Hepatocyte (in vitro differentiated cells): ENCODE results near the gene PRCC. TPM values are rescaled to one million over a fixed set of nuclear protein-coding genes. Genes with fewer than 3 reads are reported as not detected.
A peak's percentile ranks its signal among the peaks of the same experiment; 100 is the strongest.

Experiments used
- DNase-seq: peaks from one replicate; pipeline ENCODE4 v3.0.0-alpha.2; 2016; ENCODE audit warnings: low spot score
- H2AFZ ChIP-seq: fragments of 200-600 bp; sonication (generic); 2 replicates; pipeline ENCODE4 v1.6.0; 2016; ENCODE audit warnings: antibody characterized with exemption, mild to moderate bottlenecking
- H3K27ac ChIP-seq: fragments of 200-600 bp; sonication (generic); 2 replicates; pipeline ENCODE4 v1.5.1; 2016; ENCODE audit warnings: mild to moderate bottlenecking
- H3K27me3 ChIP-seq: fragments of 200-600 bp; sonication (generic); 2 replicates; pipeline ENCODE4 v1.6.1; 2016
- H3K36me3 ChIP-seq: fragments of 200-600 bp; sonication (generic); replicated peaks from 2 replicates; pipeline ENCODE4 v1.5.1; 2016; ENCODE audit warnings: low read depth; ENCODE audit not compliant: insufficient read depth
- H3K4me1 ChIP-seq: fragments of 200-600 bp; sonication (generic); 2 replicates; pipeline ENCODE4 v1.5.1; 2016; ENCODE audit warnings: mild to moderate bottlenecking, moderate library complexity; ENCODE audit not compliant: insufficient read depth
- H3K4me2 ChIP-seq: fragments of 200-600 bp; sonication (generic); 2 replicates; pipeline ENCODE4 v1.6.0; 2016
- H3K4me3 ChIP-seq: fragments of 200-600 bp; sonication (generic); 2 replicates; pipeline ENCODE4 v1.5.1; 2016; ENCODE audit warnings: mild to moderate bottlenecking
- H3K79me2 ChIP-seq: fragments of 200-600 bp; sonication (generic); 2 replicates; pipeline ENCODE4 v1.6.0; 2017; ENCODE audit warnings: mild to moderate bottlenecking
- H3K9me2 ChIP-seq: fragments of 200-600 bp; sonication (generic); replicated peaks from 2 replicates; pipeline ENCODE4 v1.6.0; 2017; ENCODE audit warnings: mild to moderate bottlenecking; ENCODE audit not compliant: insufficient read depth
- H3K9me3 ChIP-seq: fragments of 200-600 bp; sonication (generic); 2 replicates; pipeline ENCODE4 v1.5.1; 2016; ENCODE audit warnings: low read depth, mild to moderate bottlenecking
- H4K20me1 ChIP-seq: fragments of 200-600 bp; sonication (generic); 2 replicates; pipeline ENCODE4 v1.6.0; 2016; ENCODE audit warnings: mild to moderate bottlenecking; ENCODE audit not compliant: insufficient read depth, poor library complexity, severe bottlenecking
- CTCF ChIP-seq: fragments of 200-600 bp; sonication (generic); IDR thresholded peaks from 2 replicates; pipeline ENCODE4 v1.5.1; 2016; ENCODE audit warnings: antibody characterized with exemption, mild to moderate bottlenecking; ENCODE audit not compliant: poor library complexity
- EZH2 ChIP-seq: fragments of 200-600 bp; sonication (generic); IDR thresholded peaks from 2 replicates; pipeline ENCODE4 v1.6.1; 2016; ENCODE audit warnings: antibody characterized with exemption, mild to moderate bottlenecking, borderline replicate concordance
- EZH2phosphoT487 ChIP-seq: fragments of 200-600 bp; sonication (generic); IDR thresholded peaks from one replicate; pipeline ENCODE4 v1.6.1; 2018; ENCODE audit warnings: antibody characterized with exemption, mild to moderate bottlenecking, low read depth, moderate library complexity; ENCODE audit not compliant: unreplicated experiment, severe bottlenecking
- whole genome bisulfite sequencing: methylation state at CpG from one replicate; pipeline ENCODE4 v1.1.6; 2016; ENCODE audit warnings: low lambda C conversion rate; ENCODE audit errors: missing lambda C conversion rate; 5-methylcytosine and 5-hydroxymethylcytosine counted together
- polyA plus RNA-seq: library from polyadenylated mRNA; unstranded; fragments of >200 nt; fragmentation: Nextera tagmentation; extraction: Ambion mirVana; gene quantifications from 2 replicates; pipeline ENCODE4 v1.2.1, GENCODE V29; 2016
- total RNA-seq: library from RNA; depleted of rRNA; stranded (reverse); fragments of >200 nt; gene quantifications from 2 replicates; pipeline ENCODE4 v1.2.3, GENCODE V29; 2014

PRCC gene
- total and polyA plus RNA-seq, 2 experiments from 2014 or later = 35.9 to 108 TPM

DNA sequence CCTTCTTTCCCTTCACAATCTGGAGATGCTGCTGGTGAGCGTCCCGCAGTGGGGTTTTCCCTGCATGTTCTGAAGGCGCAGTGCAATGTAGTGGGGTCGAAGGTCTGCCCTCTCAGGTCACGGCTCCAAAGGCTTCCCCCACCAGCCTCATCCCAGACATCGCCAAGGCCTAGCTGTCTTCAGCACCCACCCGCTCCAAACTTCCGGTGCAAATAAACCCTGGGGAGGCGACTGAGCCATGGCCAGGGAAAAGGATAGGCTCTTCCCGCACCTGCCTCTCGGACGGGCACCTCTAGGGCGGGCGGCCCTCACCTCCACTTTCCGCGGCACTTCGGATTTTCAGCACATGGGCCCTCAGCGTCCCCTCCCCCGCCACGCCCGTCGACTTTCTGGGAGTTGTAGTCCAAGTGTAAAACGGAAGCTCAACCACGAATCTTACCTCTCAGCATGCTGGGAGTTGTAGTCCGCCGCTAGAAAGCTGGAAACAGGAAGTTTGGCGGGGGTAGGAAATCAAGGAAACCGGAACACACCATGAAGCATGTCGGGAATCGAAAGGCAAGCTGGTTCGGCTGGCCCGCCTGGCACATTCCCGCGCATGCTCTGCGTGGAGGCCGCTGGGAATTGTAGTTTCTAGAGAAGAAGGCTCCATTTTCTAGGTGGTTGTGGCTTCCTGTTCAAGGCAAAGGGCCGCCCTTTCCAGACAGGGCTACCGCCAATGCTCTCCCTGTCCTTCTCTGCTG is 26.4 kb upstream of the PRCC start, which contains the start of gene MRPL24:
Gene MRPL24 (minus strand): TSS at position 348 of the 740 bp plus-strand sequence. CDS start 2,384 bp downstream, outside the sequence.
- H3K4me1 ChIP-seq = peaks cover 16% of the 10 kb centered on the region
- no peak for TF ChIP-seq CTCF
- no peak for TF ChIP-seq EZH2
- TF ChIP-seq EZH2phosphoT487 = no peak
- H3K36me3 ChIP-seq = no peaks in the 10 kb centered on the region
- H3K9me2 ChIP-seq = no peaks in the 10 kb centered on the region
- peak; percentile 98 for DNase-seq
- H3K27me3 ChIP-seq = no peaks in the 10 kb centered on the region
- peak within 1 kb of the TSS; percentile 32 for H3K4me3 ChIP-seq
- peak within 1 kb of the TSS; percentile 89 for H3K27ac ChIP-seq
- H2AFZ ChIP-seq = peak within 1 kb of the TSS; percentile 39
- WGBS = under 1% methylated on average over 38 of the region's 38 CpGs
- peak within 1 kb of the TSS; percentile 84 for H3K4me2 ChIP-seq
- H4K20me1 ChIP-seq = no peaks in the 10 kb centered on the region
- H3K79me2 ChIP-seq = peaks cover 33% of the 10 kb centered on the region
- H3K9me3 ChIP-seq = no peaks in the 10 kb centered on the region

DNA sequence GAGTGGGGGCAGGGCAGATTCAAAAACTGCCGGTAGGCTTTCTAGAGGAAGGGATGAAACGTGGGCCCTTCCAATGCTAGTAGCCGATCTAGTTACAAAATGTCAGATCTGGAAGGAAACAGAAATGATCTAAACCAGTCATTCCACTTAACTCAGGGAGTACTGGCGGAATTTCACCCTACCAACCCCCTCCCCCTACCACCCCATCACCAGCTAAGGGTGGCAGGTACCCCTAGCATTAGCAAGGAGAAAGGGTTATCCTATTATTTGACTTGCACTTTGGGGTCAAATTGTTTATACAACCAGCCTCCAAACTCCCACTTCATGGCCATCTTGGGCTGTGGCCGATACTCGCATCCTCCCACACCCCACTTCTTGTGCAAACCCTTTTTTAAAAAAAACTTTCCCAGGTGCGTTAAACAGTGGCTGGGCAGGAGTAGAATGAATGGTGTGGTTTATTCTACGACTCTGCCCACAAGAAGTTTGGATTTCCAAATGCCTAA is 25.8 kb upstream of the PRCC start:
- TF ChIP-seq CTCF (no peak), EZH2phosphoT487 (no peak), EZH2 (no peak)
- 59% methylated on average over 8 of the region's 8 CpGs for WGBS
- no peaks in the 10 kb centered on the region for H3K9me2 ChIP-seq
- peaks cover 39% of the 10 kb centered on the region for H3K79me2 ChIP-seq
- H3K4me3 ChIP-seq = no peak overlapping the region
- H4K20me1 ChIP-seq = no peaks in the 10 kb centered on the region
- H3K9me3 ChIP-seq = no peaks in the 10 kb centered on the region
- H2AFZ ChIP-seq = peak overlapping the region; percentile 39
- H3K36me3 ChIP-seq = no peaks in the 10 kb centered on the region
- H3K4me1 ChIP-seq = peaks cover 22% of the 10 kb centered on the region
- peak overlapping the region; percentile 72 for H3K4me2 ChIP-seq
- DNase-seq = no peak
- no peaks in the 10 kb centered on the region for H3K27me3 ChIP-seq
- peak overlapping the region; percentile 89 for H3K27ac ChIP-seq

GRCh38 chr1:156742017-156742416 is 25.3 kb upstream of the PRCC start:
- peaks cover 25% of the 10 kb centered on the region for H3K4me1 ChIP-seq
- H2AFZ ChIP-seq = no peak overlapping the region
- H4K20me1 ChIP-seq = no peaks in the 10 kb centered on the region
- no peaks in the 10 kb centered on the region for H3K36me3 ChIP-seq
- no peak for TF ChIP-seq CTCF
- no peak for TF ChIP-seq EZH2phosphoT487
- no peak for TF ChIP-seq EZH2
- H3K27ac ChIP-seq = peak overlapping the region; percentile 89
- H3K4me3 ChIP-seq = no peak overlapping the region
- WGBS = 94% methylated on average over 3 of the region's 3 CpGs
- peak overlapping the region; percentile 72 for H3K4me2 ChIP-seq
- H3K9me2 ChIP-seq = no peaks in the 10 kb centered on the region
- H3K27me3 ChIP-seq = no peaks in the 10 kb centered on the region
- no peaks in the 10 kb centered on the region for H3K9me3 ChIP-seq
- peaks cover 42% of the 10 kb centered on the region for H3K79me2 ChIP-seq
- DNase-seq = no peak
